Endothelial cell of umbilical vein (primary cell): Measurements from ENCODE around the gene UGT2B28. TPM values are rescaled to one million over a fixed set of nuclear protein-coding genes. Genes with fewer than 3 reads are reported as not detected.

ENCODE experiments used
- BruUV-seq: library from RNA; stranded (reverse); fragments of 400-500 nt; replicated peaks from 2 replicates; lab custom pipeline; 2021; lab: Mats Ljungman, UMichigan
- CTCF ChIA-PET: fragments of 300-600, 350-600 bp; sonication (Branson Sonifier 250); formaldehyde crosslinking; loops from one replicate; lab custom pipeline; 2021; ENCODE audit warnings: antibody characterized with exemption, inconsistent platforms; lab: Charles Lee
- POLR2A ChIA-PET: fragments of 300-600, 350-600 bp; sonication (Branson Sonifier 250); formaldehyde crosslinking; loops from one replicate; lab custom pipeline; 2021; ENCODE audit warnings: antibody characterized with exemption, inconsistent platforms; lab: Charles Lee
- DNase-seq: peaks from one replicate; pipeline ENCODE4 v3.0.0-alpha.2; 2011; ENCODE audit warnings: low read depth, low spot score
- FAIRE-seq: peaks from 2 replicates; lab custom pipeline; 2011; peaks lifted over from hg19 to GRCh38; lab: Jason Lieb, UNC
- H2AFZ ChIP-seq: 2 replicates; pipeline ENCODE4 v1.6.0; 2012; ENCODE audit warnings: low read depth, low read length, control low read depth, inconsistent platforms
- H3K27ac ChIP-seq: 2 replicates; pipeline ENCODE4 v1.5.1; 2011; ENCODE audit warnings: low read depth, mild to moderate bottlenecking, control low read depth, low read length, moderate library complexity; ENCODE audit not compliant: insufficient read depth
- H3K27me3 ChIP-seq, 2 experiments: 2 replicates each; pipeline versions ENCODE4 v1.6.0 to v1.6.1; 2011; ENCODE audit warnings: low read length in 2 of 2, mixed read lengths in 1 of 2; ENCODE audit not compliant: control insufficient read depth in 2 of 2, insufficient read depth in 2 of 2
- H3K36me3 ChIP-seq, 2 experiments: 2 replicates in 1 of 2; 3 replicates in 1 of 2; pipeline ENCODE4 v1.5.1; 2011; ENCODE audit warnings: low read length in 2 of 2, mild to moderate bottlenecking in 1 of 2, moderate library complexity in 1 of 2; ENCODE audit not compliant: control insufficient read depth in 2 of 2, insufficient read depth in 2 of 2; ENCODE audit errors: extremely low read depth in 1 of 2
- H3K4me1 ChIP-seq: 3 replicates; pipeline ENCODE4 v1.5.1; 2011; ENCODE audit warnings: mild to moderate bottlenecking, low read length; ENCODE audit not compliant: control insufficient read depth, insufficient read depth; ENCODE audit errors: extremely low read depth
- H3K4me2 ChIP-seq: 2 replicates; pipeline ENCODE4 v1.6.1; 2011; ENCODE audit warnings: low read length, control low read depth, mixed read lengths; ENCODE audit not compliant: insufficient read depth
- H3K4me3 ChIP-seq, 3 experiments: fragments of 200-600 bp in 1 of 3; sonication (generic), shearing (Covaris generic) in 1 of 3; replicated peaks in 1 of 3; 2 replicates each; pipeline ENCODE4 v1.5.1; 2011 to 2016; ENCODE audit warnings: control low read depth in 3 of 3, low read length in 3 of 3, mild to moderate bottlenecking in 2 of 3, inconsistent platforms in 1 of 3, low read depth in 1 of 3, moderate library complexity in 1 of 3; ENCODE audit not compliant: insufficient read depth in 1 of 3
- H3K79me2 ChIP-seq: 2 replicates; pipeline ENCODE4 v1.6.0; 2012; ENCODE audit warnings: low read length, inconsistent platforms; ENCODE audit not compliant: control insufficient read depth, insufficient read depth
- H3K9ac ChIP-seq: replicated peaks from 2 replicates; pipeline ENCODE3; 2011; ENCODE audit warnings: low read length, control low read depth; ENCODE audit not compliant: insufficient read depth; ENCODE audit errors: extremely low read depth
- H3K9me1 ChIP-seq: replicated peaks from 3 replicates; pipeline ENCODE4 v1.6.0; 2011; ENCODE audit warnings: mild to moderate bottlenecking, low read length; ENCODE audit not compliant: control insufficient read depth, insufficient read depth; ENCODE audit errors: extremely low read depth
- H3K9me3 ChIP-seq: replicated peaks from 2 replicates; pipeline ENCODE4 v1.5.1; 2012; ENCODE audit warnings: low read length, inconsistent platforms; ENCODE audit not compliant: control insufficient read depth, insufficient read depth
- H4K20me1 ChIP-seq: replicated peaks from 2 replicates; pipeline ENCODE3; 2011; ENCODE audit warnings: mild to moderate bottlenecking, low read length; ENCODE audit not compliant: control insufficient read depth, insufficient read depth; ENCODE audit errors: extremely low read depth
- CTCF ChIP-seq, 2 donors: IDR thresholded peaks; 1 replicate in 1 of 2; 2 replicates in 1 of 2; pipeline ENCODE4 v1.5.1; 2011; ENCODE audit warnings: low read length in 2 of 2, mild to moderate bottlenecking in 2 of 2, moderate library complexity in 2 of 2, control low read depth in 1 of 2, inconsistent platforms in 1 of 2, low read depth in 1 of 2; ENCODE audit not compliant: insufficient read depth in 1 of 2; ENCODE audit errors: extremely low read depth in 1 of 2
- EZH2 ChIP-seq: IDR thresholded peaks from 2 replicates; pipeline ENCODE4 v1.6.1; 2012; ENCODE audit warnings: borderline replicate concordance, low read depth, mild to moderate bottlenecking, moderate library complexity, low read length, inconsistent platforms; ENCODE audit not compliant: severe bottlenecking
- FOS ChIP-seq: IDR thresholded peaks from 2 replicates; pipeline ENCODE4 v1.6.1; 2011; ENCODE audit warnings: mild to moderate bottlenecking, low read length, moderate library complexity, borderline replicate concordance; ENCODE audit not compliant: insufficient read depth
- GATA2 ChIP-seq: IDR thresholded peaks from 2 replicates; pipeline ENCODE4 v1.7.0; 2011; ENCODE audit warnings: low read depth, mild to moderate bottlenecking, moderate library complexity, mixed read lengths, low read length; ENCODE audit not compliant: insufficient read length, insufficient read depth
- JUN ChIP-seq: IDR thresholded peaks from 2 replicates; pipeline ENCODE4 v1.6.1; 2011; ENCODE audit warnings: borderline replicate concordance, low read depth; ENCODE audit not compliant: insufficient read length, insufficient read depth
- MAX ChIP-seq: IDR thresholded peaks from 2 replicates; pipeline ENCODE4 v1.6.1; 2011; ENCODE audit not compliant: insufficient read depth, insufficient read length
- MYC ChIP-seq: IDR thresholded peaks from one replicate; pipeline ENCODE4 v1.6.1; 2011; ENCODE audit warnings: mild to moderate bottlenecking, low read depth, low read length
- POLR2A ChIP-seq: IDR thresholded peaks from 2 replicates; pipeline ENCODE4 v1.6.1; 2012; ENCODE audit warnings: low read depth, mild to moderate bottlenecking, control low read depth, low read length
- POLR2AphosphoS5 ChIP-seq: IDR thresholded peaks from 2 replicates; pipeline ENCODE4 v1.6.1; 2012; ENCODE audit warnings: low read depth, mild to moderate bottlenecking, control low read depth, low read length, moderate library complexity; ENCODE audit not compliant: insufficient read depth
- dilution Hi-C: fragments of 300-500 bp; cut with MboI; formaldehyde crosslinking; loops from one replicate; pipeline ENCODE4 v1.15.0; 2019; ENCODE audit warnings: low sequenced_read_pairs; ENCODE audit not compliant: extremely low pct_ligation_motif_present
- intact Hi-C: fragments of 100-400 bp; cut with micrococcal nuclease; formaldehyde crosslinking; loops from one replicate; pipeline ENCODE4 v1.10.0; 2022
- polyA plus RNA-seq, 4 experiments: library from polyadenylated mRNA; depleted of rRNA in 3 of 4; stranded (reverse) in 3 of 4; unstranded in 1 of 4; fragments of >200 nt; gene quantifications; 2 replicates each; pipeline versions ENCODE4 v1.2.1 to v1.2.3, GENCODE V29; 2011 to 2012; ENCODE audit warnings: missing spikeins in 1 of 4
- total RNA-seq: library from RNA; stranded (reverse); gene quantifications from 2 replicates; pipeline ENCODE4 v1.2.3, GENCODE V29; 2021

UGT2B28 gene
- total and polyA plus RNA-seq, 2 donors (not counting 3 experiments of a cell fraction or from before 2014, with no cell fraction given), result not detected

- Histone ChIP-seq H3K79me2 (no peaks in the 10 kb centered on the region), H3K9me1 (no peaks in the 10 kb centered on the region), H3K9me3 (no peaks in the 10 kb centered on the region), H3K4me1 (no peaks in the 10 kb centered on the region), H3K4me2 (no peak overlapping the region), H3K27ac (no peak overlapping the region), H3K4me3 (no peak overlapping the region), H3K9ac (no peak overlapping the region), H4K20me1 (no peaks in the 10 kb centered on the region), H2AFZ (no peak overlapping the region), H3K27me3 (no peaks in the 10 kb centered on the region), H3K36me3 (no peaks in the 10 kb centered on the region)
- BruUV-seq, result no TSS peak
- POLR2A ChIA-PET, result no interaction called here
- CTCF ChIA-PET, result interaction anchor here (1.1 to 1.5 kb wide), 2 partner anchors 574 to 1184 kb away, joined by 3 to 4 read pairs; no protein-coding TSS in a partner anchor
- FAIRE-seq, result no peak
- DNase-seq, result no peak
- dilution Hi-C loops (no loop called here), intact Hi-C loops (no loop called here)
- TF ChIP-seq CTCF (IDR thresholded peaks at IDR 0.05; ENCODE audit: extremely low read depth in 1 of 2, insufficient read depth in 1 of 2, low read depth in 1 of 2, low read length in 2 of 2), result no peak
- no peak for TF ChIP-seq GATA2
- no peak for TF ChIP-seq JUN
- no peak for TF ChIP-seq POLR2A
- no peak for TF ChIP-seq MYC
- no peak for TF ChIP-seq EZH2
- no peak for TF ChIP-seq MAX
- no peak for TF ChIP-seq FOS
- no peak for TF ChIP-seq POLR2AphosphoS5
Measured at GRCh38 chr4:69322055-69322454, 41.8 kb downstream of the UGT2B28 start.
